ENCODE results near the gene RIOX2. TPM values are rescaled to one million over a fixed set of nuclear protein-coding genes. Genes with fewer than 3 reads are reported as not detected.

The RIOX2 gene
- polyA plus RNA-seq, 1 donor (not counting 4 experiments of a cell fraction or from before 2014, with no cell fraction given): 45.2 TPM

DNA sequence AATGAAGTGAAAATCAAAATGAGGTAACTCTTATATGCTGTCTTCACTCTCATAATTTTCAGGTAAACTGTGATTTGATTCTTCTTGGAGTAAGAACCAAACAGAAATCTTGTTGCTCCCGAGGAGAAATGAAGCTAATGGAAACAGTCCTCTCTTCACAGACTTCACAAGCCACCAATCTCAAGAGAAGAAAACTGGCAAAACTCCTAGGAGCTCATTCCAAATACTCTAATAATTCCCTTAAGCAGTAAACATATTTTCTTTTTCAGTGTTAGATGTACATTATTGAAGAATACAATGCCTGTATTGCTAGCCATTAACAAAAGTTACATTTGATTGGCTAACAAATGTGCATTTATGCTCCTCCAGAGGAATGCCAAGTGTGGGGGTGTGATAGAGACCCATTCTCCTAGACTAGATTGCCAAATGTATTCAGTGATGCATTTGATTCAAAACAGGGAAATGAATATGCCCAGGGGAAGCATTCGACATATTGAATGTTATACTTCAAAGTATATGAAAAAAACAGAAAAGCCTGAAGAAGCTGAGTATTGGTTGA is 11.8 kb upstream of the RIOX2 start:
- Histone ChIP-seq H3K4me3 (ENCODE audit: control insufficient read depth in 2 of 3, extremely low read depth in 1 of 3, insufficient read depth in 2 of 3, low read depth in 1 of 3, low read length in 3 of 3) (no peak overlapping the region), H3K9ac (ENCODE audit: control insufficient read depth, extremely low read depth, insufficient read depth, low read length) (no peak overlapping the region), H3K27me3 (ENCODE audit: control insufficient read depth, extremely low read depth, insufficient read depth, low read length) (no peaks in the 10 kb centered on the region), H3K9me3 (ENCODE audit: control insufficient read depth, low read depth, low read length) (no peaks in the 10 kb centered on the region), H3K9me1 (ENCODE audit: control insufficient read depth, extremely low read depth, insufficient read depth, low read length) (no peaks in the 10 kb centered on the region), H3K27ac (ENCODE audit: control insufficient read depth, insufficient read depth, low read length) (no peak overlapping the region), H3K4me1 (ENCODE audit: control insufficient read depth, extremely low read depth, insufficient read depth, low read length) (no peaks in the 10 kb centered on the region), H4K20me1 (ENCODE audit: control insufficient read depth, extremely low read depth, insufficient read depth, low read length) (no peaks in the 10 kb centered on the region), H3K79me2 (ENCODE audit: control insufficient read depth, insufficient read depth, low read length) (no peaks in the 10 kb centered on the region), H2AFZ (ENCODE audit: control insufficient read depth, low read length) (no peak overlapping the region), H3K36me3 (ENCODE audit: control insufficient read depth in 2 of 2, extremely low read depth in 1 of 2, insufficient read depth in 2 of 2, low read length in 2 of 2) (no peaks in the 10 kb centered on the region), H3K4me2 (ENCODE audit: control insufficient read depth, extremely low read depth, insufficient read depth, low read depth, low read length) (no peak overlapping the region)
- no peak for FAIRE-seq
- no peak for DNase-seq (ENCODE audit: low read depth, low spot score)
- dilution Hi-C loops (cut with MboI; ENCODE audit: extremely low pct_ligation_motif_present, low sequenced_read_pairs): no loop called here
- TF ChIP-seq CTCF (optimal IDR thresholded peaks at IDR 0.05 in 1 of 3, IDR thresholded peaks at IDR 0.05 in 1 of 3, conservative IDR thresholded peaks at IDR 0.05 in 1 of 3; ENCODE audit: extremely low read depth in 1 of 3, insufficient read depth in 2 of 3, low read length in 3 of 3) (no peak), EZH2 (IDR thresholded peaks at IDR 0.05; ENCODE audit: low read length) (no peak)

DNA sequence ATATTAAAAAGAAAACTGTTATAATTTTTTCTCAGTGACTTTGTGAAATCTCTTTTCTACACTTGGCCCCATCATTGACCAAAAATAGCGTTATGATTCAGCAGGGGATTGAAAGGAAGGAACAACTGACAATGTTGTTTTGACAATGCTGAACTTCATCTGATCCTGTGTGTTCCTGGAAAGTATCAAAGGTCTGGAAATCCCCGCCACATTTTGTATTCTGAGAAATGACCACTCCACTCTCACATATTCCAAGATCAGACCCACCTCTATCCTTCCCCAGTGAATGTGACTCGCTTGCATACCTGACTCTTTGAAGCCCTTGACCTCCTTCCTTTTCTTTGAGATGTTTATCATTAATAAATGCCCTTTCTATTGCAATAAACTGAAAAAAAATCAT is 9.7 kb upstream of the RIOX2 start:
- TF ChIP-seq EZH2 (IDR thresholded peaks at IDR 0.05; ENCODE audit: low read length) (no peak), CTCF (optimal IDR thresholded peaks at IDR 0.05 in 1 of 3, IDR thresholded peaks at IDR 0.05 in 1 of 3, conservative IDR thresholded peaks at IDR 0.05 in 1 of 3; ENCODE audit: extremely low read depth in 1 of 3, insufficient read depth in 2 of 3, low read length in 3 of 3) (no peak)
- FAIRE-seq: no peak
- dilution Hi-C loops (cut with MboI; ENCODE audit: extremely low pct_ligation_motif_present, low sequenced_read_pairs): no loop called here

More for the DNA sequence above, 9.7 kb upstream of the RIOX2 start:
- DNase-seq (ENCODE audit: low read depth, low spot score): no peak
- Histone ChIP-seq H3K4me2 (ENCODE audit: control insufficient read depth, extremely low read depth, insufficient read depth, low read depth, low read length) (no peak overlapping the region), H3K27me3 (ENCODE audit: control insufficient read depth, extremely low read depth, insufficient read depth, low read length) (no peaks in the 10 kb centered on the region), H3K27ac (ENCODE audit: control insufficient read depth, insufficient read depth, low read length) (no peak overlapping the region), H3K9me3 (ENCODE audit: control insufficient read depth, low read depth, low read length) (no peaks in the 10 kb centered on the region), H3K4me1 (ENCODE audit: control insufficient read depth, extremely low read depth, insufficient read depth, low read length) (no peaks in the 10 kb centered on the region), H3K4me3 (ENCODE audit: control insufficient read depth in 2 of 3, extremely low read depth in 1 of 3, insufficient read depth in 2 of 3, low read depth in 1 of 3, low read length in 3 of 3) (no peak overlapping the region), H3K9ac (ENCODE audit: control insufficient read depth, extremely low read depth, insufficient read depth, low read length) (no peak overlapping the region), H3K36me3 (ENCODE audit: control insufficient read depth in 2 of 2, extremely low read depth in 1 of 2, insufficient read depth in 2 of 2, low read length in 2 of 2) (no peaks in the 10 kb centered on the region), H3K79me2 (ENCODE audit: control insufficient read depth, insufficient read depth, low read length) (no peaks in the 10 kb centered on the region), H4K20me1 (ENCODE audit: control insufficient read depth, extremely low read depth, insufficient read depth, low read length) (no peaks in the 10 kb centered on the region), H2AFZ (ENCODE audit: control insufficient read depth, low read length) (no peak overlapping the region), H3K9me1 (ENCODE audit: control insufficient read depth, extremely low read depth, insufficient read depth, low read length) (no peaks in the 10 kb centered on the region)
